ENCODE measurements around the gene FGGY.
A peak's percentile ranks its signal among the peaks of the same experiment; 100 is the strongest.

Gene FGGY

GRCh38 chr1:59738591-59739015 lies 441.7 kb downstream of the FGGY start:
- DNase-seq (ENCODE audit: low spot score), result no peak

DNA sequence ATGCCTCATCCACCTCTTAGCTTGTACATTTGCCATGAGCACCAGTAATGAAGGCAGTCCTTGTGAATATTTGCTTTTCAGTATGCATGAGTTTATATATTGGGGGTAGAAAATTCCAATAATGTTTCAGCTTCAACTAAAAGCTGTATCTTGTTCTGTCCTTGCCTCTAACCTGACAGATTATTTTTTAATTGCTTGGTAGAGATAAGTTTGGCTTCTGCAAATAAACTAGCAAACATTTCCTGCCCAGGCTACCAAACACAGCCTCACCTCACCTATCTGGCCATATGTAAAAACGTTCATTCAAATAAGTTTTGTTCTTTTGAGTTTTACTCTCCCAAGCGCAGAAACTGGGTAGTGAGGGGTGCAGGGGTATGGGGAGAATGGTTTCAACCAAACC lies 442.2 kb downstream of the FGGY start:
- DNase-seq (ENCODE audit: low spot score), result no peak

DNA sequence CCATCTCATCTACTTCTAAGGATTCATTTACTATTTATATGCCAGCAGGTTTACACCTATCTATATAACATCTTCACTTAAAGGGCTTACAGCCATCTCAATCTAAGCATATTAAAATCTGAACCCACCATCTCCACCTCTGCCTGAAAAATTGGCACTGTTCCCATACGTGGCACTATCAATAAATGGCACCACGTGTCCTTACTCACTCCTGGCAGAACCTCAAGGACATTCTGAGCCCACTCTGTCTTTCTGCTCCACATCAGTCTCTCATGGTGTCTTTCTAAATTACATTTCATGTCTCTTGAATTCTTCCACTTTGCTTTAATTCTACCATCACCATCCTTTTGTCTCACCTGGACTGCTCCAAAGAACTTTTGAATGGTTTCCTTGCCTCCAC lies 445.6 kb downstream of the FGGY start:
- DNase-seq (ENCODE audit: low spot score), result no peak

- peak; percentile 64 for DNase-seq (ENCODE audit: low spot score)
These were observed 446.6 kb downstream of the FGGY start for GRCh38 chr1:59743324-59744091.

GRCh38 chr1:59747420-59748024 lies 450.6 kb downstream of the FGGY start:
- no peak for DNase-seq (ENCODE audit: low spot score)

DNA sequence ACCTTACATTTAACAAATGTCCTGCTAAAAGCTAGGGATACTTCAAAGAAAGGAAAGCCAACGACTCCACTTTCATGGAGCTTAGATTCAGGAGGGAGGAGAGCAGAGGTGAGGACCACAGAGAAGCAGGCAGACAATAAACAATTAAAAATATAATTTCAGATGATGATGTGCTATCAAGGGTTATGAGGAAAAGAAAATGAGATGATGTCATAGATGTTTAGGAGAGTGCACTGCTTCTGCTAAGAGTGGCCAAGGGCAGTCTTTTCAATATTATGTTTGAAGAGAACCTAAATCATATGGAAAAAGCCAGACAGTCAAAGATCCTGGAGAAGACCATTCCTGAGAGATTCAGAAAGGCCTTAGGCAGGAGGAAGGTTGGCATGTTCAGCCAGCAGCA lies 451.2 kb downstream of the FGGY start:
- no peak for DNase-seq (ENCODE audit: low spot score)

GRCh38 chr1:59750328-59751003 lies 453.6 kb downstream of the FGGY start:
- DNase-seq (ENCODE audit: low spot score), result no peak

DNA sequence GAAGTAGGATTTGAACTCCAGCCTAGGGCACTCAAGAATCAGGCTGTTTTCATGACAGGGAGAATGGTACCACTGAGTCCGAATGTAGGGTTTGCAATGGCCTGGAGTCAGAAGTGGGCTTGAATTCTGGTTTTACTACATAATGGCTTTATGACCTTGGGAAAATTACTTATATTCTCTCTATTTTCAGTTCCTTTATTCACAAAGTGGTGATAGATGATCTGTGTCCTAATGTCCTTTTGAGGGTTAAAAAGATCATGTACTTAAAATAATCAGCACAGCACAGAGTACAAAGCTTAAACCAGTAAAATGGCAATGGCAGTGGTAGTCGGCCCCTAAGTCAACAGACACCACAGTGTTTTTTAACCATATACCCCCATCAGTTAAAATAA lies 454.1 kb downstream of the FGGY start:
- DNase-seq (ENCODE audit: low spot score), result no peak

GRCh38 chr1:59751801-59752200 lies 454.9 kb downstream of the FGGY start:
- no peak for DNase-seq (ENCODE audit: low spot score)

DNA sequence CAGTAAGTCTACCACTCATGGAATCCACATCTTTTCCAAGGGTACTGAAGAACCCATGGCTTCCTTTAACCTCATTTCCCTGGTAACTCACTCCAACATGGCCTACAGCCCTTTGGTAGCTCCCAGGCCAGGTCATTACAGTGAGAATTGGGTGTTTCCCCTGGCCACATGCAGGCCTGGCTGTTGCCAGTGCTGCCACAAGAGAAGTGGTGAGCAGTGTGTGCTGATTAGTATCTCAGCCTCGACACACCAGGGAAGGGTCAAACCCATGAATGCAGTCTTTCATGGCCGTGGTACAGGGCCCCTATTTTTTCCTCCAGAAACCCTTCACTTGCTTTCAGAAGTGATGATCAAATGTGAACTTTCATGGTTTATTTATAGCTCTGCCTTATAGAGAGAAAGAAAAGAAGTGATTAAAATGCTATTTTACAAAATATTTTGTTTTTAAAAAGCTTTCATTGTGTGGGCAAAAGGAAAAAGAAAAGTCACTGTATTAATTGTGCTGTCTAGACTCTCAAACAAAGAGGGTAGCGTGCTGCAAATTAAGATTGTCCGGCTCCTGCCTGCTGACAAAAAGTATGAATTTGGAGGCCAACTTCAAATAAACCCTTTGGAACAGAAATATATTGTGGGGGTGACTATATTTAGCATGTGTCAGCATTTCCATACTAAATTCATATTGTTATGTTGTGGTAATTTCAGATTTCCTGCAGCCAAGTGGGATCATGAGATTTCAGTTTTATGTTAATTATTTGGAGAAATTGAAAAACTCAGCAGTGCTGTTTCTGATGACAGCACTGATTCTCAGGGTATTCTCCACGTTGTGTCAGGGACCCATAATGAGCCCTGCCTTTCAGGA lies 455.9 kb downstream of the FGGY start:
- peak; percentile 54 for DNase-seq (ENCODE audit: low spot score)

GRCh38 chr1:59755069-59755685 lies 458.3 kb downstream of the FGGY start:
- DNase-seq (ENCODE audit: low spot score), result peak; percentile 75

DNA sequence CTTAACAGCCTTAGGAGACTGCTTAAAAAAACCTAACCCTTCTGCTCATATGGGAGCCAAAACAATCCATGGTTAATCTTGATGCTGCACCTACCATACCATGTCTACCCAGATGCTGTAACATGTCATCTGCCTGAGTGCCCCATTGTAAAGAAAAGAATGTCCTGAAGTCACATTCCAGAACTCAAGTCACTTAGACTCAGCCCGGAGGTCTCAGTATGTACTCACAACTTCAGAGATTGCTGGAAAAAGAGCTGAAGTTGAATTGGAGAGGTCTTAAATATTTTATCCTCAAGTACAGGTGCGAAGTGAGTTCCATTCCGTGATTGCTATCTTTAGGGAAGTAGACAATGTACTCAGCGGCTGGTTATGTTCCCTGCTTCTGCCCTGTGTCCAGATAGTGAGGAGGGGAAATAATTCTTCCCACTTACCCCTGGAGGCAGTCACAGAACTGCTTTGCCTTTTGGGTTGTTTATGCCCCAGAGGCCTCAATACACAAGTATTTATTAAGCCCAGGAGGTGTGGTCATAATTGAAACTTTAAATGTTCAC lies 460.4 kb downstream of the FGGY start:
- DNase-seq (ENCODE audit: low spot score), result no peak

- DNase-seq (ENCODE audit: low spot score), result peak; percentile 86
These were observed 462.4 kb downstream of the FGGY start for GRCh38 chr1:59759156-59759925.

- no peak for DNase-seq (ENCODE audit: low spot score)
These were observed 464.5 kb downstream of the FGGY start for GRCh38 chr1:59761443-59761842.

DNA sequence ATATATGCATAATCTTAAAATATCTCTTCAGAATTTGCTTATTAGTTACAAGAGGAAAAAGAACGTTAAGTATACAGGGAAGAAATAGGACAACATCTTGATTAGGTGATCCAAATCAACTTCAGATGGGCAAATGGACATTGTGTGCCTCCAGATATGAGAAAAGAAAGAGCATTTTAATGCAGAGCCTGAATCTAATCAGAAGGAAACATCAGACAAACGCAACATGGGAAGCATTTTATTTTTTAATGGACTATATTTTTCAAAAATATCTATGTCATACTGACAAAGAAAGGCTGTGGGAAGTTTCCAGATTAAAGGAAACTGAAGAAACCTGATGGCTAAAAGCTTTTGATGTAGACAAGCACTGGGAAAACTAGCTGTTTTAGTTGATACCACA lies 466.5 kb downstream of the FGGY start:
- DNase-seq (ENCODE audit: low spot score), result no peak

DNA sequence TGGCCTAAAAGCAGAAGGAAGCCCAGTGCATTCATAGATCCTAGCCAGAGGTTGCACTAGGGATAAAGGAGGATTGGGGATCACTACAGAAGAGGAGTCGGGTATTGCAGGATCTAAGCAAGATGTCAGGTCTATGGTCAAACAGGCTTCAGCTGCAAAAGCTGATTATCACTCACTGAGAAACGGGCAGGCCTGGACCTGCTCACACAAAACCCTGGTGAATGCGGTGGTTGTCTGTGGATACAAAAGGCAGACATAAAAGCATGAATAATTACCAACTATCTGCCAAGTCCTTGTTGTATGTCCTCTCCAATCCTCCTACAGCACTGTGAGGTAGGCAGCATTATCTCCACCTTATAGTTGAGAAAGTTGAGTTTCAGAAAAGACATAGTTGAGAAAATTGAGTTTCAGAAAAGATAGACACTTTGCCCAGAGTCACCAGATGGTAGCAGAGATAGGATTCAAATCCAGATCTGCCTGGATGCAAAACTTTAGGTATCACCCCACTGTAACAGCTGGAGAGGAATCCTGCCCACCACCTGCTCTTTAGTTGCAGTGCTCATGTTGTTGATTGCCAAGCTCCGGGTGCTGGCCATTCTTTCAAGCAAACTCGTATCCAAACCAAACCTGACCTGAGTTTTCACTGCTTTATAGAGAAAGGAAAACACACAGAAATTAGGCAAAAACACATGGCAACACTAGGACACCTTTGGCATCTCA lies 468.3 kb downstream of the FGGY start:
- no peak for DNase-seq (ENCODE audit: low spot score)

GRCh38 chr1:59766227-59766855 lies 469.4 kb downstream of the FGGY start:
- no peak for DNase-seq (ENCODE audit: low spot score)

DNA sequence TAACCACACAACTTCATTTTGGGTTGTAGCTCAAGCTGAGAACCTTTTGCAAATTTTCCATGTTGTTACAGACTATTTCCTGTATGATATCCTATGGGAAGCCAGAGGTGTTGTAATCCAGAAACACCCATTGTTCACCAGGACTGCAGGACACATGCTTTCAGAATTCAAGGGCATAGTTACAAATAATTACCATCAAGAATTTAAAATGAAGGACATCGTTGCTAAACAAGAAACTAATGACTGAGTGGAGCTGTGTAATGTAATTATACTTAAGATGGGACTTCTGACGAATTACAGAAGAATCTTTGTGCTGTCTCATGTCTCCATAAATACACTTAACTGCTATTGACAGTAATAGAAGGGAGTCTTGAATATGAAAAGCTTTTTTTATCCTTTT lies 470.2 kb downstream of the FGGY start:
- no peak for DNase-seq (ENCODE audit: low spot score)
